DND-41 (cell line): Measurements from ENCODE around the gene GSDME.

Experiments
- ATAC-seq: fragments of 200-7000 bp; cut with Tn5 transposase; 3 replicates; pipeline ENCODE4 v1.9.1; 2021; ENCODE audit warnings: low read depth; ENCODE audit not compliant: insufficient read depth
- DNase-seq: peaks from one replicate; pipeline ENCODE4 v3.0.0-alpha.2; 2020
- H2AFZ ChIP-seq: 2 replicates; pipeline ENCODE4 v1.6.0; 2012; ENCODE audit warnings: low read depth, low read length
- H3K27ac ChIP-seq: 2 replicates; pipeline ENCODE4 v1.5.1; 2012; ENCODE audit warnings: low read length, inconsistent platforms
- H3K27me3 ChIP-seq: fragments of 200-600 bp; sonication (generic); 2 replicates; pipeline ENCODE4 v1.6.0; 2012; ENCODE audit warnings: low read length, mild to moderate bottlenecking, inconsistent platforms; ENCODE audit not compliant: insufficient read depth, poor library complexity
- H3K36me3 ChIP-seq: 2 replicates; pipeline ENCODE4 v1.5.1; 2012; ENCODE audit warnings: low read length, inconsistent platforms; ENCODE audit not compliant: insufficient read depth
- H3K4me1 ChIP-seq: 2 replicates; pipeline ENCODE4 v1.5.1; 2012; ENCODE audit warnings: mild to moderate bottlenecking, low read length; ENCODE audit not compliant: insufficient read depth
- H3K4me2 ChIP-seq: 2 replicates; pipeline ENCODE4 v1.6.0; 2012; ENCODE audit warnings: mild to moderate bottlenecking, moderate library complexity, low read length, inconsistent platforms; ENCODE audit not compliant: insufficient read depth
- H3K4me3 ChIP-seq, 2 experiments: fragments of 200-600 bp in 1 of 2; shearing (Covaris generic) in 1 of 2; 2 replicates each; pipeline ENCODE4 v1.5.1; 2012 to 2016; ENCODE audit warnings: inconsistent platforms in 2 of 2, low read length in 2 of 2, mild to moderate bottlenecking in 2 of 2, low read depth in 1 of 2, moderate library complexity in 1 of 2
- H3K79me2 ChIP-seq: 2 replicates; pipeline ENCODE4 v1.6.0; 2012; ENCODE audit warnings: low read length, inconsistent platforms; ENCODE audit not compliant: insufficient read depth
- H3K9ac ChIP-seq: 2 replicates; pipeline ENCODE4 v1.6.0; 2012; ENCODE audit warnings: low read depth, mild to moderate bottlenecking, inconsistent platforms, low read length, moderate library complexity
- H3K9me3 ChIP-seq: 2 replicates; pipeline ENCODE4 v1.5.1; 2012; ENCODE audit warnings: low read length, moderate library complexity, mild to moderate bottlenecking, inconsistent platforms; ENCODE audit not compliant: insufficient read depth, severe bottlenecking
- H4K20me1 ChIP-seq: 2 replicates; pipeline ENCODE4 v1.6.0; 2012; ENCODE audit warnings: low read length; ENCODE audit not compliant: insufficient read depth
- EZH2 ChIP-seq: IDR thresholded peaks from 3 replicates; pipeline ENCODE4 v1.6.1; 2012; ENCODE audit warnings: borderline replicate concordance, low read depth, mild to moderate bottlenecking, moderate library complexity, low read length, inconsistent platforms; ENCODE audit not compliant: severe bottlenecking
- TF ChIP-seq, protein P1 (sequence below): IDR thresholded peaks from 2 replicates; pipeline ENCODE4 v1.5.1; 2012; ENCODE audit warnings: borderline replicate concordance, low read length, moderate library complexity, mild to moderate bottlenecking; ENCODE audit not compliant: poor library complexity, severe bottlenecking; ENCODE audit errors: extremely low read depth

The GSDME gene

DNA sequence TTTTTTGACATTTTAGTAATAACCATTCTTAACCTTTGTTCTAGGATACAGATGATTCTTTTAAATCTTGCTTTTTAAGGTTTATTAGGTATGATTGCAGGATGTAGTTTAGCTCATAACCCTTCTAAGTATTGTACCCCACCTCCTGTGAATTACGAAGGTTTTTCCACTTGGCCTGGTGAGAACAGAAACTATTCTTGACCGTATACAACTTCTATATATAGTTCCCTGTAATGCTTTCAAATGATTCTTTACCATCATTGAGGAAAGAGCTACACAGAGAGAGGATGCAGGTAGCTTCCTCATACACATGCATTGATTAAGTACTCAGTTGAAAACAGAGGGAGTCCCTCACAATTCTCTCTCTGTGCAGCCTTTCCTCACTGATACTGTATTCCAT, 97.8 kb downstream of the GSDME start:
- H3K4me1 ChIP-seq, result no peaks in the 10 kb centered on the region
- no peak overlapping the region for H3K4me2 ChIP-seq
- H3K4me3 ChIP-seq, result no peak overlapping the region
- no peaks in the 10 kb centered on the region for H3K9me3 ChIP-seq
- no peaks in the 10 kb centered on the region for H4K20me1 ChIP-seq
- 0 out of 2 replicates have a peak, but pooled peaks cover 5% of the 10 kb centered on the region for H3K36me3 ChIP-seq
- H3K79me2 ChIP-seq, result no peaks in the 10 kb centered on the region
- DNase-seq (no peak), ATAC-seq (no peak)
- H2AFZ ChIP-seq, result no peak overlapping the region
- no peak overlapping the region for H3K27ac ChIP-seq
- no peaks in the 10 kb centered on the region for H3K27me3 ChIP-seq
- TF ChIP-seq EZH2, result no peak
- TF ChIP-seq, protein P1, sequence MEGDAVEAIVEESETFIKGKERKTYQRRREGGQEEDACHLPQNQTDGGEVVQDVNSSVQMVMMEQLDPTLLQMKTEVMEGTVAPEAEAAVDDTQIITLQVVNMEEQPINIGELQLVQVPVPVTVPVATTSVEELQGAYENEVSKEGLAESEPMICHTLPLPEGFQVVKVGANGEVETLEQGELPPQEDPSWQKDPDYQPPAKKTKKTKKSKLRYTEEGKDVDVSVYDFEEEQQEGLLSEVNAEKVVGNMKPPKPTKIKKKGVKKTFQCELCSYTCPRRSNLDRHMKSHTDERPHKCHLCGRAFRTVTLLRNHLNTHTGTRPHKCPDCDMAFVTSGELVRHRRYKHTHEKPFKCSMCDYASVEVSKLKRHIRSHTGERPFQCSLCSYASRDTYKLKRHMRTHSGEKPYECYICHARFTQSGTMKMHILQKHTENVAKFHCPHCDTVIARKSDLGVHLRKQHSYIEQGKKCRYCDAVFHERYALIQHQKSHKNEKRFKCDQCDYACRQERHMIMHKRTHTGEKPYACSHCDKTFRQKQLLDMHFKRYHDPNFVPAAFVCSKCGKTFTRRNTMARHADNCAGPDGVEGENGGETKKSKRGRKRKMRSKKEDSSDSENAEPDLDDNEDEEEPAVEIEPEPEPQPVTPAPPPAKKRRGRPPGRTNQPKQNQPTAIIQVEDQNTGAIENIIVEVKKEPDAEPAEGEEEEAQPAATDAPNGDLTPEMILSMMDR, result no peak
- no peak overlapping the region for H3K9ac ChIP-seq

DNA sequence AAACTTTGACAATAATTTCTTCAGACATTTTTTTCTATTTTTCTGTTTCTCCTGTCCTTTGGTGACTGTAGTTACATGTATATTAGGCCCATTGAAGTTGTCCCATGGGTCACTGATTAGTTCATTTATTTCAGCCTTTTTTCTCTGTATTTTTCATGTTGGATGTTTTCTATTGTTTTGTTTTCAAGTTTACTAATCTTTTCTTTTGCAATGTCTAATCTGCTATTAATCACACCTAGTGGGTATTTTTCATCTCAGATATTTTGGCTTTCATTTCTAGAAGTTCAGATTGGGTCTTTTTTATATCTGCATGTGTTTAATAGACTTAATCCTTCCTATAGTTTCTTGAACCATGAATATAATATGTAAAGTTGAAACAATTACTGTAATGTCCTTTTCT, 99.3 kb downstream of the GSDME start:
- no peak for ATAC-seq
- no peaks in the 10 kb centered on the region for H4K20me1 ChIP-seq
- no peaks in the 10 kb centered on the region for H3K4me1 ChIP-seq
- TF ChIP-seq, protein P1, result no peak
- TF ChIP-seq EZH2, result no peak
- H3K27me3 ChIP-seq, result no peaks in the 10 kb centered on the region
- peaks cover 5% of the 10 kb centered on the region; the same call in 1 of the 2 replicates for H3K36me3 ChIP-seq
- no peaks in the 10 kb centered on the region for H3K79me2 ChIP-seq
- H3K27ac ChIP-seq, result no peak overlapping the region
- H3K9ac ChIP-seq, result no peak overlapping the region
- no peak for DNase-seq
- no peak overlapping the region for H3K4me2 ChIP-seq
- no peak overlapping the region for H3K4me3 ChIP-seq
- H3K9me3 ChIP-seq, result no peaks in the 10 kb centered on the region
- no peak overlapping the region for H2AFZ ChIP-seq

DNA sequence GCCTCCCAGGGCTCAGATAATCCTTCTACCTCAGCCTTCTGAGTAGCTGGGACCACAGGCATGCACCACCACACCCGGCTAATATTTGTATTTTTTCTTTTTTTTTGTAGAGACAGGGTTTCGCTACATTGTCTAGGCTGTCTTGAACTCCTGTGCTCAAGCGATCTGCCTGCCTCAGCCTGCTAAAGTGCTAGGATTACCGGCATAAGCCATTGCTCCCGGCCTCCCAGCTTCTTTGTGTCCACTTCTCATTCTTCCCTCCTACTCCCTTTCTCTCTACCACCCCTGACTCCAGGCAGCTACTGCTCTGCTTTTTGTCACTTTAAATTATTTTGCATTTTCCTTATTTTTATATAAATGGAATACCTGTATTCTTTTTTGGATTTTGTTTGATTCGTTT, 100.7 kb downstream of the GSDME start:
- Histone ChIP-seq H3K27me3 (no peaks in the 10 kb centered on the region), H2AFZ (no peak overlapping the region), H3K9ac (no peak overlapping the region), H3K4me3 (no peak overlapping the region), H3K4me2 (no peak overlapping the region), H3K27ac (no peak overlapping the region), H4K20me1 (no peaks in the 10 kb centered on the region), H3K79me2 (no peaks in the 10 kb centered on the region), H3K9me3 (no peaks in the 10 kb centered on the region), H3K36me3 (peaks cover 5% of the 10 kb centered on the region; the same call in 1 of the 2 replicates), H3K4me1 (no peaks in the 10 kb centered on the region)
- no peak for TF ChIP-seq EZH2
- DNase-seq, result no peak
- no peak for ATAC-seq

DNA sequence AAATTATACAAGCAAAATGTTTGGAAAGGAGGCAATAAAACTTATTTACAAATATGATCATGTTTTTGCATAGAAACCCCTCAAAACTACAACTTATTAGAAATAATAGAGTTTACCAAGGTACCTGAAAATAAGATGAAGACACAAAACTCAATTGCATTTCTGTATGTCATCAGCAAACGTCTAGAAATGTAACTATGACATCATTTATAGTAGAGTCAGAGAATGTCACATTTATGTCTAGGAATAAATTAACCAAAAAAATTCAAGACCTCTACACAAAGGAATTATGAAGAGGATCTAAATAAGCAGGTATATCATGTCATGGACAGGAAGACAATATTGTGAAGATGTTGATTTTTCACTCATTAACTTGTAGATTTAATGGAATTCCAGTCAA, 103.0 kb downstream of the GSDME start:
- no peaks in the 10 kb centered on the region; the same call in 1 of the 2 replicates for H3K36me3 ChIP-seq
- H3K79me2 ChIP-seq, result no peaks in the 10 kb centered on the region
- H3K27ac ChIP-seq, result no peak overlapping the region
- no peak overlapping the region for H3K4me2 ChIP-seq
- no peaks in the 10 kb centered on the region for H3K4me1 ChIP-seq
- H2AFZ ChIP-seq, result no peak overlapping the region
- no peak for DNase-seq
- no peaks in the 10 kb centered on the region for H3K9me3 ChIP-seq
- ATAC-seq, result no peak
- H4K20me1 ChIP-seq, result no peaks in the 10 kb centered on the region; the same call in 1 of the 2 replicates
- TF ChIP-seq EZH2, result no peak
- TF ChIP-seq, protein P1, result no peak
- no peaks in the 10 kb centered on the region for H3K27me3 ChIP-seq
- no peak overlapping the region for H3K4me3 ChIP-seq
- H3K9ac ChIP-seq, result no peak overlapping the region
